ENCODE data around the gene TRMT61A.

TRMT61A gene

DNA sequence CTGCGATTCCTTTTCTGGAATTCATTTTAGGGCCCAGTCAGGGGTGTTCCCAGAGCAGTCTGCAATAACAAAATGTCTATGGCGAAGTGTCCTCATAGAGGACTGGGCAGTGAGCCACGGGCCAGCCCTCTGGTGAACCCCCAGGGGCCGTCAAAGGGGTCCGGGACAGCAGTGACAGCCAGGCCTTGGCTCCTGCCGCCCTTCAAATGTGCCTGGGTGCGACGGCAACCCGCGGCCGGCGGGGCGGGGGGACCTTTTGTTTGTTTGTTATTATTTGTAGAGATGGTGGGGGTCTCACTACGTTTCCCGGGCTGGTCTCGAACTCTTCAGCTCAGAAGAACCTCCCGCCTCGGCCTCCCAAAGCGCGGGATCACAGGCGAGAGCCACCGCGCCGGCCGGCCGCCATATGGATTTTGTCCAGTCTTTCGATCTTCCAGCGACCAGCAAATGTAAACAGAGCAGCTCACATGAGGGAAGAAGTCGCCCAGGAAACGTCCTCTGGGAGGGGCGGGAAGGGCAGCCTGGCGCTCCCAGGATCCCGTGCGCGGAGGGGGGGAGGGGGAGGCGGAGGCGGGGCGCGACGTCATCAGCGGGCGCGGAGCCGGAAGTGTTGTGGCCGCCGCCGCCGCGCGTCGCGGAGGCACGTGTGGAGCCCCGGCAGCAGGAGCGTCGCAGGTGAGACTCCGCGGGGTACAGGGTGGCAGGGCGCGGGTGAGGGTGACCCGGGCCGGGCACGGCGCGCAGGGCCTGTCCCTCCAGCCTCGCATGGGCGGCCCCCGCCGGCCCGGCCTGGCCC, at the start of gene TRMT61A:
Gene TRMT61A, plus strand, starts transcription at position 610 of the 796 bp plus-strand sequence. CDS start 783 bp downstream, outside the sequence.
- ChIA-PET POLR2A (interaction anchor here (1.8 to 7.7 kb wide), 5 partner anchors 8 to 29 kb away, joined by 5 to 83 read pairs (median 10); partner anchors contain the start of gene CKB), CTCF (interaction anchor here (1.0 to 1.2 kb wide), 3 partner anchors 10 to 24 kb away, joined by 3 to 7 read pairs (median 3); no protein-coding TSS in a partner anchor)
- DNase-seq (ENCODE audit: extremely low spot score) = peak; percentile 94
- TF ChIP-seq L3MBTL2 (conservative IDR thresholded peaks at IDR 0.05) (peak; percentile 86), ELF4 (IDR thresholded peaks at IDR 0.05) (no peak)

DNA sequence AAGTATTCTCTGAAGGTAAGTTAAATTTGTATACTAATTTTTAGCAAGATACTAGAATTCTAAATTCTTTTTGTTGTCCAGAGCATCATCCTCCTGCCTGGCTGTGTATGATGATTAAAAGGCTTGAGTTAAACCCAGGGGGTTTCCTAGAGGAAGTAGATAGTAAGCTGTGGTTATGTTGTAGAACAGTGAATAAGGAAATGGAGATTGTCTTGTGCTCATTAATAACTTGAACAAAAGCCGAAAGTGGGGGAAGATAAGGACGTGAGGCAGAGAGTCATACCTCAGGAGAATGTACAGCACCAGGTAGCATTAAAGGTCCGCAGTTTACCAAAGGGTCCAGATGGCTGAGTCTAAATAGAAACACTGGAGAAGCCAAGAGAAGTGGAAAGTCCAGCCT, 48.4 kb upstream of the TRMT61A start:
- POLR2A ChIA-PET = no interaction called here
- CTCF ChIA-PET = no interaction called here
- DNase-seq (ENCODE audit: extremely low spot score) = no peak
- no peak for TF ChIP-seq TARDBP (IDR thresholded peaks at IDR 0.05)
- TF ChIP-seq ELF4 (IDR thresholded peaks at IDR 0.05) = no peak
- no peak for TF ChIP-seq HDGF (IDR thresholded peaks at IDR 0.05; ENCODE audit: borderline replicate concordance)
- TF ChIP-seq NFRKB (IDR thresholded peaks at IDR 0.05) = no peak
- TF ChIP-seq, protein P1, sequence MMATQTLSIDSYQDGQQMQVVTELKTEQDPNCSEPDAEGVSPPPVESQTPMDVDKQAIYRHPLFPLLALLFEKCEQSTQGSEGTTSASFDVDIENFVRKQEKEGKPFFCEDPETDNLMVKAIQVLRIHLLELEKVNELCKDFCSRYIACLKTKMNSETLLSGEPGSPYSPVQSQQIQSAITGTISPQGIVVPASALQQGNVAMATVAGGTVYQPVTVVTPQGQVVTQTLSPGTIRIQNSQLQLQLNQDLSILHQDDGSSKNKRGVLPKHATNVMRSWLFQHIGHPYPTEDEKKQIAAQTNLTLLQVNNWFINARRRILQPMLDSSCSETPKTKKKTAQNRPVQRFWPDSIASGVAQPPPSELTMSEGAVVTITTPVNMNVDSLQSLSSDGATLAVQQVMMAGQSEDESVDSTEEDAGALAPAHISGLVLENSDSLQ (IDR thresholded peaks at IDR 0.05) = no peak
- no peak for TF ChIP-seq L3MBTL2 (conservative IDR thresholded peaks at IDR 0.05)
- TF ChIP-seq ARNT (IDR thresholded peaks at IDR 0.05) = no peak

DNA sequence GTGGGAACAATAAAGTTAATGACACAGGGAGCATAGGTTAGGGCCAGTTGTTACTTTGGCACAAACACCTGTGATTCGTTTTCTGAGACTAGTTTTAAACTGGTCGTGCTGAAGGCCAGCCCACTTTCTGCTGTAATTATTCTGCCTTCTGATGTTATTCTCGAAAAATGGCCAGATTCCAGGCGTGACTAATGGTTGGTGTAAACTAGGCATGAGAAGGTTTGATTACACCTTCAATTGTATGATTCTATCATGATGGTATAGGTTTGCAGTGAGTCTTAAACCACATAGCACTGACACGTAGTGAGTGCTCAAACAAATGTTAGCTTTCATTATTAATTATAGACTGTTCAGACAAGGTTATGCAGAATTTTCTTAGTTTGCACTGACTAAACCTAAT, 45.4 kb upstream of the TRMT61A start:
- TF ChIP-seq L3MBTL2 (conservative IDR thresholded peaks at IDR 0.05) (no peak), FOXK2 (IDR thresholded peaks at IDR 0.05) (no peak), SUZ12 (IDR thresholded peaks at IDR 0.05) (no peak), ZNF384 (IDR thresholded peaks at IDR 0.05) (no peak), FOXA1 (IDR thresholded peaks at IDR 0.05) (no peak), LEF1 (IDR thresholded peaks at IDR 0.05; ENCODE audit: borderline replicate concordance) (no peak), SP1 (IDR thresholded peaks at IDR 0.05) (no peak), BHLHE40 (IDR thresholded peaks at IDR 0.05; ENCODE audit: borderline replicate concordance) (no peak), ARNT (IDR thresholded peaks at IDR 0.05) (no peak), TARDBP (IDR thresholded peaks at IDR 0.05) (no peak), ELF4 (IDR thresholded peaks at IDR 0.05) (no peak), FOXM1 (IDR thresholded peaks at IDR 0.05; ENCODE audit: borderline replicate concordance) (no peak)
- TF ChIP-seq, protein P1 (IDR thresholded peaks at IDR 0.05) = no peak
- POLR2A ChIA-PET = no interaction called here
- DNase-seq (ENCODE audit: extremely low spot score) = no peak
- CTCF ChIA-PET = no interaction called here

DNA sequence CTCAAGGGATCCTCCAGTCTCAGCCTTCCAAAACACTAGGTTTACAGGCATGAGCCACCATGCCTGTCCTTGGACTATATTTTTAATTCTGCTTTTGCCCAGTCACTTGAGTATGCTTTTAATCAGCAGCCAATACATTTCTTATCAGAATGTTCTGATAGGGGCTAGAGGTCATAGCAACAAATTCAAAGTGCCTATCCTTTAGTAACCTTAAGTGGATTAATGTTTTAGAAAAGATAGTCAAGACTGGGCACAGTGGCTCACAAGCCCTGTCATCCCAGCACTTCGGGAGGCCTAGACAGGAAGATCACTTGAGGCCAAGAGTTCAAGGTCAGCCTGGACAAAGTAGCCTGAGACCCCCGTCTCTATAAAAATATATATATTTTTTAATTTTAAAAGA, 43.5 kb upstream of the TRMT61A start:
- CTCF ChIA-PET = interaction anchor here (0.6 kb wide), 1 partner anchor 91 kb away, joined by 3 read pairs; no protein-coding TSS in a partner anchor
- no peak for DNase-seq (ENCODE audit: extremely low spot score)
- TF ChIP-seq ELF4 (IDR thresholded peaks at IDR 0.05) (no peak), CTBP1 (IDR thresholded peaks at IDR 0.05; ENCODE audit: borderline replicate concordance) (no peak), HDGF (IDR thresholded peaks at IDR 0.05; ENCODE audit: borderline replicate concordance) (no peak), L3MBTL2 (conservative IDR thresholded peaks at IDR 0.05) (no peak), FOXM1 (IDR thresholded peaks at IDR 0.05; ENCODE audit: borderline replicate concordance) (no peak), LEF1 (IDR thresholded peaks at IDR 0.05; ENCODE audit: borderline replicate concordance) (no peak), NFRKB (IDR thresholded peaks at IDR 0.05) (no peak), FOXA1 (IDR thresholded peaks at IDR 0.05) (no peak), SP1 (IDR thresholded peaks at IDR 0.05) (no peak), SUZ12 (IDR thresholded peaks at IDR 0.05) (no peak), BHLHE40 (IDR thresholded peaks at IDR 0.05; ENCODE audit: borderline replicate concordance) (no peak), ARNT (IDR thresholded peaks at IDR 0.05) (no peak), FOXK2 (IDR thresholded peaks at IDR 0.05) (no peak)
- TF ChIP-seq, protein P1 (IDR thresholded peaks at IDR 0.05) = no peak
- POLR2A ChIA-PET = interaction anchor here (0.6 kb wide), 1 partner anchor 35 kb away, joined by 3 read pairs; no protein-coding TSS in a partner anchor

DNA sequence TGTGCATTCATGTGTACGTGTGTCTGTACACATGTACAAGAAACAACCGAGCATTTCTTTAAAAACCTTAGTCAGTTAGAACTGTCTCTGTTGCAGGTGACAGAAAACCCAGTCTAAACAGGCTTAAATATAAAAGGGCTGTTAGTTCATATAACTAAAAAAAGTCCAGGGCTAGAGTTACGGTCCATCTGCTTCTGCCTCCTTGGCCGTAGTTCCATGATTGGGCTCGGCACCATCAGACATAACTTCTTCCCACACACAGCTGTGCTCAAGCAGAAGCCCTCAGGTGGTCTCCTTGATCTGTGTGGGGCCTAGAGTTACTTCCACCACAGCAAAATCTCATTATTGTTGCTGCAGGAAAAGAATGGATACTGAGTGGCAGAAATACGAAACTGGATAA, 40.9 kb upstream of the TRMT61A start:
- ChIA-PET POLR2A (no interaction called here), CTCF (no interaction called here)
- no peak for DNase-seq (ENCODE audit: extremely low spot score)
- TF ChIP-seq, protein P1 (IDR thresholded peaks at IDR 0.05) = no peak
- TF ChIP-seq HDGF (IDR thresholded peaks at IDR 0.05; ENCODE audit: borderline replicate concordance) = no peak
- no peak for TF ChIP-seq FOXM1 (IDR thresholded peaks at IDR 0.05; ENCODE audit: borderline replicate concordance)
- no peak for TF ChIP-seq BHLHE40 (IDR thresholded peaks at IDR 0.05; ENCODE audit: borderline replicate concordance)
- no peak for TF ChIP-seq ELF4 (IDR thresholded peaks at IDR 0.05)
- TF ChIP-seq ARNT (IDR thresholded peaks at IDR 0.05) = no peak
- no peak for TF ChIP-seq TARDBP (IDR thresholded peaks at IDR 0.05)
- TF ChIP-seq SUZ12 (IDR thresholded peaks at IDR 0.05) = no peak
- TF ChIP-seq L3MBTL2 (conservative IDR thresholded peaks at IDR 0.05) = no peak
- TF ChIP-seq CTBP1 (IDR thresholded peaks at IDR 0.05; ENCODE audit: borderline replicate concordance) = no peak
- no peak for TF ChIP-seq NFRKB (IDR thresholded peaks at IDR 0.05)
- TF ChIP-seq ZNF384 (IDR thresholded peaks at IDR 0.05) = no peak
- TF ChIP-seq SP1 (IDR thresholded peaks at IDR 0.05) = no peak
- TF ChIP-seq LEF1 (IDR thresholded peaks at IDR 0.05; ENCODE audit: borderline replicate concordance) = no peak
- no peak for TF ChIP-seq FOXK2 (IDR thresholded peaks at IDR 0.05)
- no peak for TF ChIP-seq FOXA1 (IDR thresholded peaks at IDR 0.05)
